HEK293 (cell line): Measurements from ENCODE around the gene PERM1.

Source experiments
- CTCF ChIA-PET: fragments of 350-600 bp; formaldehyde crosslinking; extraction: SDS; loops from one replicate; lab custom pipeline; 2021; ENCODE audit warnings: antibody characterized with exemption; lab: Yijun Ruan, JAX
- POLR2A ChIA-PET: fragments of 300-600 bp; formaldehyde crosslinking; extraction: SDS; loops from one replicate; lab custom pipeline; 2020; ENCODE audit warnings: antibody characterized with exemption, inconsistent platforms; lab: Yijun Ruan, JAX
- H3K27ac ChIP-seq: fragments of 200-500 bp; sonication (Bioruptor generic); 2 replicates; pipeline ENCODE4 v1.5.1; 2014; ENCODE audit warnings: low read depth, low read length, control low read depth, inconsistent platforms; ENCODE audit errors: extremely low read depth
- H3K36me3 ChIP-seq, 2 experiments: fragments of 200-500 bp in 1 of 2; sonication (Bioruptor generic) in 1 of 2; 1 replicate in 1 of 2; 2 replicates in 1 of 2; pipeline ENCODE4 v1.5.1; 2014 to 2017; ENCODE audit warnings: inconsistent platforms in 2 of 2, low read length in 2 of 2; ENCODE audit not compliant: control insufficient read depth in 2 of 2, insufficient read depth in 1 of 2
- H3K4me1 ChIP-seq: fragments of 200-500 bp; sonication (Bioruptor generic); 2 replicates; pipeline ENCODE4 v1.5.1; 2014; ENCODE audit warnings: mild to moderate bottlenecking, low read length, inconsistent platforms; ENCODE audit not compliant: control insufficient read depth, insufficient read depth
- H3K4me3 ChIP-seq: 2 replicates; pipeline ENCODE4 v1.5.1; 2011; ENCODE audit warnings: low read depth, mild to moderate bottlenecking, control low read depth, low read length, moderate library complexity
- H3K9me3 ChIP-seq: fragments of 200-500 bp; sonication (Bioruptor generic); 2 replicates; pipeline ENCODE4 v1.5.1; 2014; ENCODE audit warnings: low read depth, low read length, inconsistent platforms; ENCODE audit not compliant: control insufficient read depth, insufficient read depth
- BCL11A ChIP-seq: fragments of 450-650 bp; formaldehyde crosslinking; IDR thresholded peaks from 2 replicates; pipeline ENCODE4 v1.5.1; 2016; ENCODE audit warnings: low read depth, missing biosample characterization, missing genetic modification characterization
- BCL11B ChIP-seq: fragments of 450-650 bp; formaldehyde crosslinking; IDR thresholded peaks from 2 replicates; pipeline ENCODE4 v1.5.1; 2016; ENCODE audit warnings: low read depth, missing biosample characterization, missing genetic modification characterization
- GLIS2 ChIP-seq: fragments of 450-650 bp; formaldehyde crosslinking; IDR thresholded peaks from 2 replicates; pipeline ENCODE4 v1.5.1; 2016; ENCODE audit warnings: missing biosample characterization, missing genetic modification characterization
- SCRT2 ChIP-seq: fragments of 450-650 bp; formaldehyde crosslinking; IDR thresholded peaks from 2 replicates; pipeline ENCODE4 v1.5.1; 2016; ENCODE audit warnings: missing biosample characterization, missing genetic modification characterization
- ZBTB48 ChIP-seq: fragments of 450-650 bp; formaldehyde crosslinking; IDR thresholded peaks from 2 replicates; pipeline ENCODE4 v1.5.1; 2016; ENCODE audit warnings: missing biosample characterization, missing genetic modification characterization
- ZBTB7A ChIP-seq: fragments of 450-650 bp; formaldehyde crosslinking; IDR thresholded peaks from 2 replicates; pipeline ENCODE4 v1.5.1; 2016; ENCODE audit warnings: low read depth, missing biosample characterization, missing genetic modification characterization
- ZNF10 ChIP-seq: fragments of 450-650 bp; formaldehyde crosslinking; IDR thresholded peaks from 2 replicates; pipeline ENCODE4 v1.5.1; 2017; ENCODE audit warnings: missing biosample characterization, missing genetic modification characterization
- ZNF121 ChIP-seq: fragments of 450-650 bp; formaldehyde crosslinking; IDR thresholded peaks from 2 replicates; pipeline ENCODE4 v1.5.1; 2016; ENCODE audit warnings: missing biosample characterization, missing genetic modification characterization
- ZNF2 ChIP-seq: fragments of 450-650 bp; formaldehyde crosslinking; IDR thresholded peaks from 2 replicates; pipeline ENCODE4 v1.5.1; 2016; ENCODE audit warnings: missing biosample characterization, missing genetic modification characterization
- ZNF23 ChIP-seq: fragments of 450-650 bp; formaldehyde crosslinking; IDR thresholded peaks from 2 replicates; pipeline ENCODE4 v1.5.1; 2016; ENCODE audit warnings: missing biosample characterization, missing genetic modification characterization, borderline replicate concordance
- ZNF324 ChIP-seq: fragments of 450-650 bp; formaldehyde crosslinking; IDR thresholded peaks from 2 replicates; pipeline ENCODE4 v1.5.1; 2016; ENCODE audit warnings: missing biosample characterization, missing genetic modification characterization
- ZNF548 ChIP-seq: fragments of 450-650 bp; formaldehyde crosslinking; IDR thresholded peaks from 2 replicates; pipeline ENCODE4 v1.5.1; 2016; ENCODE audit warnings: missing biosample characterization, missing genetic modification characterization
- ZNF549 ChIP-seq: fragments of 450-650 bp; IDR thresholded peaks from 2 replicates; pipeline ENCODE4 v1.5.1; 2018; ENCODE audit warnings: missing biosample characterization, missing genetic modification characterization, mild to moderate bottlenecking, inconsistent platforms, moderate library complexity
- ZNF629 ChIP-seq: fragments of 450-650 bp; formaldehyde crosslinking; IDR thresholded peaks from 2 replicates; pipeline ENCODE4 v1.5.1; 2017; ENCODE audit warnings: missing biosample characterization, missing genetic modification characterization
- ZNF658 ChIP-seq: fragments of 450-650 bp; formaldehyde crosslinking; IDR thresholded peaks from 2 replicates; pipeline ENCODE4; 2016; ENCODE audit warnings: missing biosample characterization, missing genetic modification characterization
- ZNF776 ChIP-seq: fragments of 450-650 bp; formaldehyde crosslinking; IDR thresholded peaks from 2 replicates; pipeline ENCODE4 v1.5.0; 2017; ENCODE audit warnings: missing biosample characterization, missing genetic modification characterization, borderline replicate concordance
- ZNF792 ChIP-seq: fragments of 450-650 bp; formaldehyde crosslinking; IDR thresholded peaks from 2 replicates; pipeline ENCODE4 v1.5.1; 2016; ENCODE audit warnings: missing biosample characterization, missing genetic modification characterization
- ZSCAN23 ChIP-seq: fragments of 450-650 bp; formaldehyde crosslinking; IDR thresholded peaks from 2 replicates; pipeline ENCODE4 v1.5.1; 2016; ENCODE audit warnings: missing biosample characterization, missing genetic modification characterization
- TF ChIP-seq, protein P1 (sequence below): fragments of 450-650 bp; IDR thresholded peaks from 2 replicates; pipeline ENCODE4 v1.5.1; 2018; ENCODE audit warnings: missing biosample characterization, missing genetic modification characterization
- TF ChIP-seq, protein P2 (sequence below): fragments of 450-650 bp; formaldehyde crosslinking; IDR thresholded peaks from 2 replicates; pipeline ENCODE4 v1.5.1; 2016; ENCODE audit warnings: missing biosample characterization, missing genetic modification characterization
- TF ChIP-seq, protein P3 (sequence below): fragments of 450-650 bp; formaldehyde crosslinking; IDR thresholded peaks from 2 replicates; pipeline ENCODE4 v1.5.1; 2016; ENCODE audit warnings: missing biosample characterization, missing genetic modification characterization
- TF ChIP-seq, protein P4 (sequence below): fragments of 450-650 bp; formaldehyde crosslinking; IDR thresholded peaks from 2 replicates; pipeline ENCODE4 v1.5.1; 2017; ENCODE audit warnings: missing biosample characterization, missing genetic modification characterization
- TF ChIP-seq, protein P5 (sequence below): fragments of 450-650 bp; formaldehyde crosslinking; IDR thresholded peaks from 2 replicates; pipeline ENCODE4 v1.5.1; 2016; ENCODE audit warnings: missing biosample characterization, missing genetic modification characterization

PERM1 gene

DNA sequence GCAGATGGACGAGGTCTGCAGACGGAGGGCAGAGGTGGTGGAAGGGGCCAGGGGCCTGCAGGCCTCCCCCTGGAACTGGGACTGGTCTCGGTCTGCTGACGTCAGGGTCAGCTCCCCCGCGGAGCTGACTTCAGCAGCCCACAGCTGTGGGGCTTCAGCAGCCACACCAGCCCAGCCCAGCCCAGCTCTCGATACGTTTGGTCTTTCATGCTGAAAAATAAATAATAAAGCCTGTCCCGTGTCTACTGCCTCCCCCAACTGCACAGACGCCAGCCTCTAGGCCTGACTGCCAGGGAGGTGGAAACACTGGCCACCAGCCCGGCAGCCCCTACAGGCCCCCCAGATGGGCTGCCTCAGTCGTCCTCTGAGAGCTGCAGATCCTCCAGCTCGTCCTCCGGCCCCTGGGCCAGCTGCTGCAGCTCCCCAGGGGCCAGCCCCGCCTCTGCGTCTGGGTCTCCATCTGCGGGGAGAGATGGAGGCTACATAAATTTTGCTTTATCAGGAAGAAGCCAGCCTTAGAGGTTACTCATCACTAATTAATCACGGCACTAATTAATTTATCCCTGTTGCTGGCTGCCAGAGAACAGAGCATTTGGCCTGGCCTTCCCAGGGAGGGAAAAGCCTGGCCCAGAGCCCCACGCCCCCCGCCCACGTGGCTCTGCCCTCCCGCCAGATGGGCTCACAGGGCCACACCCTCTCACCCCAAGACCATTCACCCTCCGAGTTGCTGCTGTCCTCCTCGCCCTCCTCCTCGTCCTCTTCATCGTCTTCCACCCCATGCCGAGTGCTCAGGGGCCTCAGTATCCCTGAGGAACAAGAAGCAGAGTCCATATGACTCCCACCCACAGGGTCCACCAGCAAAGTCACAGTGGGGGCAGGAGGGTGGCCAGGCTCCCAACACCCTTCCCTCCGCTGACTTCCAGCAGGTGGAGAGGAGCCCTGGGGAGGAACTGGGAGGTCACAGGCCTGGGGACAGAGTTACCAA is 37.3 kb downstream of the PERM1 start (continued):
- TF ChIP-seq, protein P1, sequence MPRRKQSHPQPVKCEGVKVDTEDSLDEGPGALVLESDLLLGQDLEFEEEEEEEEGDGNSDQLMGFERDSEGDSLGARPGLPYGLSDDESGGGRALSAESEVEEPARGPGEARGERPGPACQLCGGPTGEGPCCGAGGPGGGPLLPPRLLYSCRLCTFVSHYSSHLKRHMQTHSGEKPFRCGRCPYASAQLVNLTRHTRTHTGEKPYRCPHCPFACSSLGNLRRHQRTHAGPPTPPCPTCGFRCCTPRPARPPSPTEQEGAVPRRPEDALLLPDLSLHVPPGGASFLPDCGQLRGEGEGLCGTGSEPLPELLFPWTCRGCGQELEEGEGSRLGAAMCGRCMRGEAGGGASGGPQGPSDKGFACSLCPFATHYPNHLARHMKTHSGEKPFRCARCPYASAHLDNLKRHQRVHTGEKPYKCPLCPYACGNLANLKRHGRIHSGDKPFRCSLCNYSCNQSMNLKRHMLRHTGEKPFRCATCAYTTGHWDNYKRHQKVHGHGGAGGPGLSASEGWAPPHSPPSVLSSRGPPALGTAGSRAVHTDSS (tag by site-specific recombination), result peak; percentile 71
- TF ChIP-seq ZBTB48 (tag by site-specific recombination) (peak; percentile 60), ZBTB7A (peak; percentile 58; the same call in 1 of the 2 replicates), ZNF776 (no peak), ZNF548 (tag by site-specific recombination) (no peak), ZNF658 (tag by site-specific recombination) (no peak), SCRT2 (peak; percentile 23; the same call in 1 of the 2 replicates), BCL11B (tag by site-specific recombination) (0 out of 2 replicates have a peak, but pooled peaks have one; percentile 30)
- TF ChIP-seq, protein P2, sequence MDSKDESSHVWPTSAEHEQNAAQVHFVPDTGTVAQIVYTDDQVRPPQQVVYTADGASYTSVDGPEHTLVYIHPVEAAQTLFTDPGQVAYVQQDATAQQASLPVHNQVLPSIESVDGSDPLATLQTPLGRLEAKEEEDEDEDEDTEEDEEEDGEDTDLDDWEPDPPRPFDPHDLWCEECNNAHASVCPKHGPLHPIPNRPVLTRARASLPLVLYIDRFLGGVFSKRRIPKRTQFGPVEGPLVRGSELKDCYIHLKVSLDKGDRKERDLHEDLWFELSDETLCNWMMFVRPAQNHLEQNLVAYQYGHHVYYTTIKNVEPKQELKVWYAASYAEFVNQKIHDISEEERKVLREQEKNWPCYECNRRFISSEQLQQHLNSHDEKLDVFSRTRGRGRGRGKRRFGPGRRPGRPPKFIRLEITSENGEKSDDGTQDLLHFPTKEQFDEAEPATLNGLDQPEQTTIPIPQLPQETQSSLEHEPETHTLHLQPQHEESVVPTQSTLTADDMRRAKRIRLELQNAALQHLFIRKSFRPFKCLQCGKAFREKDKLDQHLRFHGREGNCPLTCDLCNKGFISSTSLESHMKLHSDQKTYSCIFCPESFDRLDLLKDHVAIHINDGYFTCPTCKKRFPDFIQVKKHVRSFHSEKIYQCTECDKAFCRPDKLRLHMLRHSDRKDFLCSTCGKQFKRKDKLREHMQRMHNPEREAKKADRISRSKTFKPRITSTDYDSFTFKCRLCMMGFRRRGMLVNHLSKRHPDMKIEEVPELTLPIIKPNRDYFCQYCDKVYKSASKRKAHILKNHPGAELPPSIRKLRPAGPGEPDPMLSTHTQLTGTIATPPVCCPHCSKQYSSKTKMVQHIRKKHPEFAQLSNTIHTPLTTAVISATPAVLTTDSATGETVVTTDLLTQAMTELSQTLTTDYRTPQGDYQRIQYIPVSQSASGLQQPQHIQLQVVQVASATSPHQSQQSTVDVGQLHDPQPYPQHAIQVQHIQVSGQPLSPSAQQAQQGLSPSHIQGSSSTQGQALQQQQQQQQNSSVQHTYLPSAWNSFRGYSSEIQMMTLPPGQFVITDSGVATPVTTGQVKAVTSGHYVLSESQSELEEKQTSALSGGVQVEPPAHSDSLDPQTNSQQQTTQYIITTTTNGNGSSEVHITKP (tag by site-specific recombination), result peak; percentile 97

DNA sequence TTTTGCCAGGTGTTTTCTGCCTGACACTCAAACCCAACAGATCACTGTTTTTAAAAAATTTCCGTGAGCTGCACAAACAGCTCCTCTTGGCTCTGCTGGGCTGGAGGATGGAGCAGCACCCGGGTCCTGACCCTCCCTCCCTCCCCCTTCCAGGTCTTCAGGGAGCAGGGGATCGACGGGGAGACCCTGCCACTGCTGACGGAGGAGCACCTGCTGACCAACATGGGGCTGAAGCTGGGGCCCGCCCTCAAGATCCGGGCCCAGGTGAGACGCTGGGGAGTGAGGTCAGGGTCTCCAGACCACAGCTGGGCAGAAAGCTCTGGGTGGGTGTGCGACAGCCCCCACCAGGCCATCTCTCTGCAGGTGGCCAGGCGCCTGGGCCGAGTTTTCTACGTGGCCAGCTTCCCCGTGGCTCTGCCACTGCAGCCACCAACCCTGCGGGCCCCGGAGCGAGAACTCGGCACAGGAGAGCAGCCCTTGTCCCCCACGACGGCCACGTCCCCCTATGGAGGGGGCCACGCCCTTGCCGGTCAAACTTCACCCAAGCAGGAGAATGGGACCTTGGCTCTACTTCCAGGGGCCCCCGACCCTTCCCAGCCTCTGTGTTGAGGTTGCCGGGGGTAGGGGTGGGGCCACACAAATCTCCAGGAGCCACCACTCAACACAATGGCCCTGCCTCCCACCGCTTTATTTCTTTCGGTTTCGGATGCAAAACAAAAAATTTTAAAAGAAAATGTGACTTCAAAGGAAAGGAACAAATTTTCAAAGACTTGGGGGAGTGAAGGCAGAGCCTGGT is 38.1 kb downstream of the PERM1 start:
- ChIA-PET POLR2A (interaction anchor here (0.6 to 9.4 kb wide), 14 partner anchors 8 to 145 kb away, joined by 4 to 111 read pairs (median 12); partner anchors contain the start of genes PLEKHN1 and SAMD11), CTCF (interaction anchor here (1.2 kb wide), 1 partner anchor 9 kb away, joined by 4 read pairs; no protein-coding TSS in a partner anchor)
- H3K4me1 ChIP-seq, result peaks cover 36% of the 10 kb centered on the region
- TF ChIP-seq, protein P3, sequence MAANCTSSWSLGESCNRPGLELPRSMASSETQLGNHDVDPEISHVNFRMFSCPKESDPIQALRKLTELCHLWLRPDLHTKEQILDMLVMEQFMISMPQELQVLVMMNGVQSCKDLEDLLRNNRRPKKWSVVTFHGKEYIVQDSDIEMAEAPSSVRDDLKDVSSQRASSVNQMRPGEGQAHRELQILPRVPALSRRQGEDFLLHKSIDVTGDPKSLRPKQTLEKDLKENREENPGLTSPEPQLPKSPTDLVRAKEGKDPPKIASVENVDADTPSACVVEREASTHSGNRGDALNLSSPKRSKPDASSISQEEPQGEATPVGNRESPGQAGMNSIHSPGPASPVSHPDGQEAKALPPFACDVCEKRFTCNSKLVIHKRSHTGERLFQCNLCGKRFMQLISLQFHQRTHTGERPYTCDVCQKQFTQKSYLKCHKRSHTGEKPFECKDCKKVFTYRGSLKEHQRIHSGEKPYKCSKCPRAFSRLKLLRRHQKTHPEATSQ (tag by site-specific recombination), result 0 out of 2 replicates have a peak, but pooled peaks have one; percentile 19
- TF ChIP-seq ZNF324 (tag by site-specific recombination) (no peak), ZNF549 (no peak), ZNF23 (tag by site-specific recombination) (no peak), ZNF2 (tag by site-specific recombination) (no peak), ZBTB48 (tag by site-specific recombination) (no peak), ZNF121 (tag by site-specific recombination) (no peak), GLIS2 (tag by site-specific recombination) (peak; percentile 84), ZNF792 (tag by site-specific recombination) (no peak), ZNF629 (no peak), BCL11A (tag by site-specific recombination) (0 out of 2 replicates have a peak, but pooled peaks have one; percentile 18), BCL11B (tag by site-specific recombination) (peak; percentile 89), ZSCAN23 (tag by site-specific recombination) (no peak), ZNF10 (tag by site-specific recombination) (peak; percentile 51; the same call in 1 of the 2 replicates)
- TF ChIP-seq, protein P4, sequence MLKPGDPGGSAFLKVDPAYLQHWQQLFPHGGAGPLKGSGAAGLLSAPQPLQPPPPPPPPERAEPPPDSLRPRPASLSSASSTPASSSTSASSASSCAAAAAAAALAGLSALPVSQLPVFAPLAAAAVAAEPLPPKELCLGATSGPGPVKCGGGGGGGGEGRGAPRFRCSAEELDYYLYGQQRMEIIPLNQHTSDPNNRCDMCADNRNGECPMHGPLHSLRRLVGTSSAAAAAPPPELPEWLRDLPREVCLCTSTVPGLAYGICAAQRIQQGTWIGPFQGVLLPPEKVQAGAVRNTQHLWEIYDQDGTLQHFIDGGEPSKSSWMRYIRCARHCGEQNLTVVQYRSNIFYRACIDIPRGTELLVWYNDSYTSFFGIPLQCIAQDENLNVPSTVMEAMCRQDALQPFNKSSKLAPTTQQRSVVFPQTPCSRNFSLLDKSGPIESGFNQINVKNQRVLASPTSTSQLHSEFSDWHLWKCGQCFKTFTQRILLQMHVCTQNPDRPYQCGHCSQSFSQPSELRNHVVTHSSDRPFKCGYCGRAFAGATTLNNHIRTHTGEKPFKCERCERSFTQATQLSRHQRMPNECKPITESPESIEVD, result no peak
- TF ChIP-seq, protein P5, sequence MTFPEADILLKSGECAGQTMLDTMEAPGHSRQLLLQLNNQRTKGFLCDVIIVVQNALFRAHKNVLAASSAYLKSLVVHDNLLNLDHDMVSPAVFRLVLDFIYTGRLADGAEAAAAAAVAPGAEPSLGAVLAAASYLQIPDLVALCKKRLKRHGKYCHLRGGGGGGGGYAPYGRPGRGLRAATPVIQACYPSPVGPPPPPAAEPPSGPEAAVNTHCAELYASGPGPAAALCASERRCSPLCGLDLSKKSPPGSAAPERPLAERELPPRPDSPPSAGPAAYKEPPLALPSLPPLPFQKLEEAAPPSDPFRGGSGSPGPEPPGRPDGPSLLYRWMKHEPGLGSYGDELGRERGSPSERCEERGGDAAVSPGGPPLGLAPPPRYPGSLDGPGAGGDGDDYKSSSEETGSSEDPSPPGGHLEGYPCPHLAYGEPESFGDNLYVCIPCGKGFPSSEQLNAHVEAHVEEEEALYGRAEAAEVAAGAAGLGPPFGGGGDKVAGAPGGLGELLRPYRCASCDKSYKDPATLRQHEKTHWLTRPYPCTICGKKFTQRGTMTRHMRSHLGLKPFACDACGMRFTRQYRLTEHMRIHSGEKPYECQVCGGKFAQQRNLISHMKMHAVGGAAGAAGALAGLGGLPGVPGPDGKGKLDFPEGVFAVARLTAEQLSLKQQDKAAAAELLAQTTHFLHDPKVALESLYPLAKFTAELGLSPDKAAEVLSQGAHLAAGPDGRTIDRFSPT (tag by site-specific recombination), result peak; percentile 66

More for the DNA sequence above, 38.1 kb downstream of the PERM1 start:
- H3K4me3 ChIP-seq, result no peak overlapping the region
- peaks cover 0 to 64% of the 10 kb centered on the region in 2 experiments; a peak in 1 of 3 replicates for H3K36me3 ChIP-seq
- no peaks in the 10 kb centered on the region for H3K9me3 ChIP-seq
- H3K27ac ChIP-seq, result peak overlapping the region; percentile 98
